Activated CD8-positive, alpha-beta memory T cell treated with anti-CD3 and anti-CD28 coated beads for 36 hours (primary cell): ENCODE results near the gene IBA57. TPM values are rescaled to one million over a fixed set of nuclear protein-coding genes. Genes with fewer than 3 reads are reported as not detected.
"Not testable (repeated sequence)": the region's sequence is repeated elsewhere in the genome, so short reads cannot be mapped to it uniquely, and the experiment has no call there.

ENCODE experiments used
- CTCF ChIA-PET: fragments of 350-600 bp; sonication (Branson Sonifier 250); formaldehyde crosslinking; loops from one replicate; lab custom pipeline; 2021; ENCODE audit warnings: antibody characterized with exemption; lab: Charles Lee
- POLR2A ChIA-PET: fragments of 350-600 bp; sonication (Branson Sonifier 250); formaldehyde crosslinking; loops from one replicate; lab custom pipeline; 2021; ENCODE audit warnings: antibody characterized with exemption; lab: Charles Lee
- total RNA-seq, 2 experiments: library from RNA; stranded (reverse); gene quantifications; one replicate each; pipeline ENCODE4 v1.2.3, GENCODE V29; 2021

Gene IBA57
- total RNA-seq, 2 experiments from 2014 or later, result 12.6 to 16.3 TPM

DNA sequence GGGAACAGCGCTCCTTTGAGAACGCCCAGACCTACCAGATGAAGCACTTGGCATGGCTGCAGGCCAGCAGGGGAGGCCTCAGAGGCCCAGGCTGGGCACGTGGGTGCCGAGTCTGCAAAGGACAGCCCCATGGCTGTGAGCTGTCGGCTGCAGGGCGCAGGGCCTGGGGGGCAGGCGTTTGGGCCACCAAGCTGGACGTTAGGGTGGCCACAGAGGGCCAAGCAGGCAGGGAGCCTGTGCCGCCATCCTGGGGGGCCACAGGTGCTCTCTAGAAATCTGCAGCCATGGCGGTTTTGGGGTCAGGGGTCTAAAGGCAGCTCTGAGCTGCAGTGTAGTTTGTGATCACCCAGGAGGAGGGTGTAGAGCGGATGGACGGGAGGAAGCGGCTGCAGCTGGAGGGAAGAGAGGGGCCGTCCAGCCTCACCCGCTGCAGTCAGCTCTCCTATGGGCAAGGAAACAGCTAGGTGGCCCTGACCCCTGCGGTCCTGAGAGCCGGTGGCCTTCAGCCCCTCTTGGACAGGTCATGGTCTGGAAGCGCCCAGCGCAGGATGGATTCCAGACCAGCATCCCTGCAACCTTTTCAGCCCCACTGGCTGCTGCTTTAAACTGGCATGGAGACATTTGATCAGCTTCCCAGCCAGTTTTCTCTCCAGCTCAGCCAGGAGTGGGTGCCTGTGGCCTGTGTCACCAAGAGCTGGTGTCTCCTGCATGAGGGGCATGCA, 11.0 kb downstream of the IBA57 start:
- CTCF ChIA-PET, result interaction anchor here (0.9 to 1.6 kb wide), 2 partner anchors 13 to 46 kb away, joined by 3 read pairs; no protein-coding TSS in a partner anchor
- POLR2A ChIA-PET, result no interaction called here

DNA sequence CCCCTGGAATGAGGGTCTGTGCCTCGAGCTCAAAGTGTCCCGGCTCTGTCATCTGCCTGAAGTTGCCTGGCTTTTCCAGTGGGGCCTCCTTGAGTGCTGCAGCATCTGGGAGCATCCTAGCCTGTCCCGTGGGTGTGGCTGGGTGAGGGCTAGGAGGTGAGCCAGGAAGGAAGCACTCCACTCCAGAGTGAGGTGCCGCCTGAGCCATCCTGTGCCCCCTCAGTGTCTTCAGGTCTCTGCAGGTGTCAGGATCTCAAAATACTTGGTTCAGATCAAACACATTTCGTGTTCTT, 11.5 kb downstream of the IBA57 start:
- ChIA-PET POLR2A (no interaction called here), CTCF (interaction anchor here (0.7 to 1.6 kb wide), 4 partner anchors 12 to 69 kb away, joined by 3 read pairs; no protein-coding TSS in a partner anchor)

DNA sequence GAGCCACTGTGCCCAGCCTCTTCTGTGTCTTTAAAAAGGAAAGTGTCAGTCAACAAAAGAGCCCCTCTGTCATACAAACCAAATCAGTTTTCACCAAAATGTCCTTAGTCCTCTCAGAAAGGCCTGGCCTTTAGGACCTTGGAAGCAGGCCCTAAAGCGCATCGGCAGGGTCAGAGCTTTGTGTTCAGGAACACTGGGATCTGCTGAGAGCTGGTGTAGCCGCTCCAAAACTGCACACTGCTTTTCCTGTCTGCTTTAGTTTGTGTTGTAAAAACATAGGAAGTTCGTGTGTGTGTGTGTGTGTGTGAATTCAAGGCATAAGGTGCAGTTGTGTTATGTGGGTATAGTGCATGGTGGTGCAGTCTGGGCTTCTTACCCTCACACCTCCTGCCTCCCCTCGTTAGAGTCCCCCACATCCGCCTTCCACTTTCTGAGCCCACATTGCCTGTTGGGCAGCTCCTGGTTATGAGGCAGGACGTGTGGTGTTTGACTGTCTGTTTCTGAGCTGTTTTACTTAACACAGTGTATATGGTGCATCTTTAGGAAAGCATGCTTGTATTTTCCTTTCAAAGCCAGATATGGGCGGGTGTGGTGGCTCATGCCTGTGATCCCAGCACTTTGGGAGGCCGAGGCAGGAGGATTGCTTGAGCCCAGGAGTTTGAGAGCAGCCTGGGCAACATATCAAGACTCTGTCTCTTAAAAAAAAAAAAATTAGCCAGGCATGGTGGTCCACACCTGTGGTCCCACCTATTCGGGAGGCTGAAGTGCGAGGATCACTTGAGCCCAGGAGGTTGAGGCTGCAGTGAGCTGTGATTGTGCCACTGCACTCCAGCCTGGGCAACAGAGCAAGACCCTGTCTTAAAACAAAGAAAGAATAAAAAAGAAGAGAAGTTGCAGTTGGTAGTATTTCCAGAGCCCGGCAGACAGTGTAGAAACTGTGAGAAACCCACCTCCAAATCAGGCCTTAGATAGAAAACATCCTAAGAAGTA, 12.4 kb downstream of the IBA57 start:
- CTCF ChIA-PET, result interaction anchor here (0.7 kb wide), 3 partner anchors 23 to 297 kb away, joined by 3 read pairs; no protein-coding TSS in a partner anchor
- POLR2A ChIA-PET, result no interaction called here

DNA sequence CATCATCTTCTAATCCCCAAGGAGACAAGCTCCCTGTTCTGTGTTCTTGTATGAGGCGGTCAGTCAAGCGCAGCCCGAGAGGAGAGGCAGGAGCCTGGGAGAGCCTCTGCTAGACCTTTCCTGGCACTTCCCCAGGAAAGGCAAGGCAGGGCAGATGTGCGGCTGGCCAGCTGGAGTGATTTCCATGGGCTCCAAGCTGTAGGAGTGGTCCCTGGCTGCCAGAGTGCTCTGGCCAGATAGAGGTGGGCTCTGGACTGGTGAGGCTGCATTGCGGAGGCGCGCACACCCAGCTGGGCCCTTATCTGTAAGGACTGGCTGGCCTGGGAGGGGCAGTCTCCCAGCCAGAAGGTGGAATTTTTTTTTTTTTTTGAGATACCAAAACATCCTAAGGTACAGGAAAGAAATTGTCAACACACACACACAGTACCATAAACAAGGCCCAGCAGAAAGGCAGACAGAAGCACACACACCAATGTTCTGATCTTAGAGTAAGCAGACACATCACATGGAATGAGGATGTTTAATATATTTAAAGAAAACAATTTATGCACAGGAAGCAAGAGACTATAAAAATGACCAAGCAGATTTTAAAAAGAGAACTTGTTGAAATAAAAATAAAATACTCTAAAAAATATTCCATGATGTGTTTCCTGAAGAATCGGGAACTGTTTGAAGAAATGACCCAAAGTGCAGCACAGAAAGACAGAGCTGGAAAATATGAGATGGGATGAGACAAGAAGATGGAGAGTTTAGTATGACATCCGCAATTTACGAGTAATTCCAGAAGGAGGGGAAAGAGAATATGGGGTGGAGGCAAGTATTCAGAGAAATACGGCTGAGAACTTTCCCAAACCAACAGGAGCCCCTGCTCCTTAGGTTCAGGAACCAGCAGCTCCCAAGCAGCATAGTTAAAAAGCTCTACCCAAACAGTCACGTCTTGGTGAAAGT, 13.4 kb downstream of the IBA57 start:
- POLR2A ChIA-PET, result no interaction called here
- CTCF ChIA-PET, result no interaction called here

DNA sequence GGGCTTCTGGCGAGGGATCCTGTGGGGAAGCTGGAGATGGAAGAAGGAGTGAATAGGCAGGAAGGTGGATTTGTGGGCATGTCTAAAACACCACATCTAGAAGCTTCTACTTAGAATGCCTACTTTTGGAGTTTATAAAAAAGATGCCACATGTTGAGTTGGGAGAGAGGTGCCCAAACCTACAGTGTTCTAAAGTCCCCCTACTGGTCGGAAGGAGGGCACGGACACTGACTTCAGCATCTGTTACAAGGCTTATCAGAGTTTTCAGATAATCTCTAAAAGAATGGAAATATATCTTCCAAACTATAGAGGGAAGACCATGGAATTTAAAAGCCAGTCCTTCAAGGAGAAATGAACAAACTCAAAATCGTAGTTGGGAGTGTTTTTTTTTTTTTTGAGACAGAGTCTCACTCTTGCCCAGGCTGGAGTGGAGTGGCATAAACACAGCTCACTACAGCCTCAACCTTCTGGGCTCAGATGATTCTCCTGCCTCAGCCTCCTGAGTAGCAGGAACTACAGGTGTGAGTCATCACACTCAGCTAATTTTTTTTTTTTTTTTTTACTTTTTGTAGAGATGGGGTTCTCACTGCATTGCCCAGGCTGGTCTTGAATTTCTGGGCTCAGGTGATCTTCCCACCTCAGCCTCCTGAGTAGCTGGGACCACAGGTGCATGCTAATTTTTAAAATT, 14.8 kb downstream of the IBA57 start:
- CTCF ChIA-PET, result interaction anchor here (0.5 to 0.7 kb wide), 3 partner anchors 27 to 683 kb away, joined by 3 to 4 read pairs (median 3); no protein-coding TSS in a partner anchor
- POLR2A ChIA-PET, result no interaction called here

DNA sequence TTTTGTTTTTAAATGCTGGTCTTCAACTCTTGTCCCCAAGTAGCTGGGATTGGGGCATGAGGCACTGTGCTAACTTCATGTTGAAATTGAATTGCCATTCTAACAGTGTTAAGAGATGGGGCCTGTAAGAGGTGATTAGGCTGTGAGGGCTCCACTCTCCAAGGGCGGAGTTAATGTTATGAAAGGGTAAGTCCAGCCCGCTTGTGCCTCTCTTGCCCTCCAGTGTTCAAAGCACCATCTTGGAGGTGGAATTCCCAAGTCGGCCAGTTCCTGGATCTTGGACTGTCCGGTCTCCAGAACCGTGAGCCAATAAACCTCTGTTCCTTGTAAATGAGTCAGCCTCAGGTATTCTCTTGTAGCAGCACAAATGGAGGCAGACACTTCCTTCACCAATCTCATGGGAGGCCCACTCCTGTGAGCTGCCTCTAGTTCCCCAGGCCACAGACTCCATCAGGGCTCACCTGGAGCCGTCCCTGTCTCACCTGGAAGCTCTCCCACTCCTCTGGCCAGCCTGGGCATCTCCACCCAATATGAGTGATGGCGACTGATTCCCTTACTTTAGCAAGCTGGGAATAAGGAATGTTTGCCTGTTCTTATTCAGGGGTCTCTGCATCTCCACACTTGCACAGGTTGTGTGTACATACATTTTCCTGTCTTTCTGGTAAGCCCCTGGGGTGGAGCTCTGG, 15.5 kb downstream of the IBA57 start:
- CTCF ChIA-PET, result no interaction called here
- POLR2A ChIA-PET, result no interaction called here

DNA sequence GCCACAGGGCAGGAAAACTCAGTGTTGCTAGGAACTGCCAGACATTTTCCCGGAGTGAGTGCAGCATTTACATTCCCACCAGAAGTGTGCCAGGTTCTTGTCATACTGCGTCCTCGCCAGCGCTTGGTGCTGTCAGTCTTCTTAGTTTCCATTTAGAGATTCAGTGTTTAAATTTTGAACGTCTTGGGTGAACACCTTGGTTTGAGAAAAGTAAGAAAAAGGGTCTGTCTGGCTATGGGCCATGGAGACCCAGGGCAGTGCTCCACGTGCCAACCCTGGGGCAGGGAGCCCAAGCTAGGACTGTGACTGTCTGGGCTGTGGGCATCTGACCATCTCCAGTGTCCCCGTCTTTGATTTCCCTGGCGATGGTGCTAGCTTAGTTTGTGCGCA, 16.0 kb downstream of the IBA57 start:
- POLR2A ChIA-PET, result no interaction called here

DNA sequence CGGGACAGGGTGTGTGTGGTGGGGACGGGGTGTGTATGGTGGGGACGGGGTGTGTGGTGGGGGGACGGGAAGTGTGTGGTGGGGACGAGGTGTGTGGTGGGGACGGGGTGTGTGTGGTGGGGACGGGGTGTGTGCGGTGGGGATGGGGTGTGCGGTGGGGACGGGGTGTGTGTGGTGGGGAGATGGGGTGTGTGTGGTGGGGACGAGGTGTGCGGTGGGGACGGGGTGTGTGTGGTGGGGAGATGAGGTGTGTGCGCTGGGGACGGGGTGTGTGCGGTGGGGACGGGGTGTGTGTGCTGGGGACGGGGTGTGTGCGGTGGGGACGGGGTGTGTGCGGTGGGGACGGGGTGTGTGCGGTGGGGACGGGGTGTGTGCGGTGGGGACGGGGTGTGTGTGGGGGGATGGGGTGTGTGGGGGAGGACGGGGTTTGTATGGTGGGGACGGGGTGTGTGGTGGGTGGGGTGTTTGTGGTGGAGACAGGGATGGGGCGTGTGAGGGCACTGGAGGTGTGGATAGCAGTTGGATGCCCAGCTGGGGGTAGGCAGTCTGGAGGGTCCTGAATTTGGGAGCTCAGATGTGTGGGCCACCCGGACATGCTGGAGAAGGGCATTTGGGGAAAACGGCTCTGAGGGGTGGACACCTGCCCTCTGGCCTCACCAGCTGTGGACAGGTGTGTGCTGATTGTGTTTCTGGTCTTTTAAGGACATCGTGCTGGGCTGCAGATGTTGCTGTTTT, 16.9 kb downstream of the IBA57 start:
- CTCF ChIA-PET, result no interaction called here
- POLR2A ChIA-PET, result no interaction called here

More for the DNA sequence above, 16.0 kb downstream of the IBA57 start:
- CTCF ChIA-PET, result no interaction called here

DNA sequence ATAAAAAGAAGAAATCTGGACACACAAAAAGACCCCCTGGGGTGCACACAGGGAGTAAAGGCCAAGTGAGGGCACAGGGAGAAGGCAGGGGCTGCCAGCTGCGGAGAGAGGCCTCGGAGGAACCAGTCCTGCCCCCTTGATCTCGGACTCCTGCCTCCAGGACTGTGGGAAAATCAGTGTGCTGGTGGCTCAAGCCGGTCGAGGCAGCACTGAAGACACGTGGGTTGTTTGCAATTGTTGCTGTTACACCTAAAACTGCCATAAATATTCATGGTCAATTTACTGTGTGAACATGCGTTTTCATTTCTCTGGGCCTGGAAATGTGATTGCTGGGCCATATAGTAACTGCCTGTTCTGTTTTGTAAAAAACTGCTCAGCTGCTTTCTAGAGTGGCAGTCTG, 18.5 kb downstream of the IBA57 start:
- ChIA-PET CTCF (no interaction called here), POLR2A (no interaction called here)

DNA sequence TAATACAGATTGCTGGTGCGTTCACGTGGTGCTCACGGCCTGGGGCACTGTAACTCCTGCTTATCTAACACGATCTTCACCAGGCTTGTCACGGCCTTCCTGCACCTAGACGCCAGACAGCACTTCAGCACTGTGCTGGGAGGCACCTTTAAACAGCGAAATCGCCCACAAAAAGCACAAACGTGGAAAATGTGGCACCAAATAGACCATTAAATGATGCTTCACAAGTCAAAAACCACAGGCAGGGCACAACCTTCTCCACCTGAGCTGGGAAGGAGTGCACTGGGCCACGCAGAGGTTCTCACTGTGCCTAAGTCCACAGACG, 20.0 kb downstream of the IBA57 start:
- CTCF ChIA-PET, result no interaction called here
- POLR2A ChIA-PET, result interaction anchor here (0.7 kb wide), 1 partner anchor 28 kb away, joined by 3 read pairs; no protein-coding TSS in a partner anchor

DNA sequence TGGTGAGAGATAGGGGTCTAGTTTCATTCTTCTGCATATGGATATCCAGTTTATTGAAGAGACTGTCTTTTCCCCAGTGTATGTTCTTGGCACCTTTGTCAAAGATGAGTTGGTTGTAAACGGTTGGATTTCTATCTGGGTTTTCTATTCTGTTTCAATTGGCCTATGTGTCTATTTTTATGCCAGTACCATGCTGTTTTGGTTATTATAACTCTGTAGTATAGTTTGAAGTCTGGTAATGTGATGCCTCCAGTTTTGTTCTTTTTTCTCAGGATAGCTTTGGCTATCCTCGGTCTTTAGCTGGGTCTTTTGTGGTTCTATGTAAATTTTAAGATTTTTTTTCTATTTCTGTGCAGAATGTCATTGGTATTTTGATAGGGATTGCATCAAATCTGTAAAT, 22.6 kb downstream of the IBA57 start:
- CTCF ChIA-PET, POLR2A ChIA-PET: not testable (repeated sequence)

DNA sequence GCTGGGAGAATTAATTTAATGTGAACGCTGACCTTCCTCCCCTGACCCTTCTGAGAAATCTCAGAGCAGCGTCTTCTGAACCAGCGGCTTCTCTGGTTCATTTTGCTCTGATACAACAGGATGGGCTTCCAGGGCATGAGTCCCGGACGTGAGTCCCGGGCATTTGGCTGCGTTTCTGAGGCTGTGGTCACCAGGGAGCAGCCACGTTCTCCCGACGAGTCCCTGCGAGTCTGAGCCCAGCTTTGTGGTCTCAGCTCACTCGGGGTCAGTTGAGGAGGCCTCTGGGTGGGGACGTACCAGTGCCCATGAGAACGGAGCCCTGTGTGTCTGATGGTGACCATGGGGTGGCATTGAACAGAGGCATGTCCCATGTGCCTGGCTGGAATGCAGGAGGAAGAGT, 24.6 kb downstream of the IBA57 start:
- CTCF ChIA-PET, result no interaction called here
- POLR2A ChIA-PET, result no interaction called here

DNA sequence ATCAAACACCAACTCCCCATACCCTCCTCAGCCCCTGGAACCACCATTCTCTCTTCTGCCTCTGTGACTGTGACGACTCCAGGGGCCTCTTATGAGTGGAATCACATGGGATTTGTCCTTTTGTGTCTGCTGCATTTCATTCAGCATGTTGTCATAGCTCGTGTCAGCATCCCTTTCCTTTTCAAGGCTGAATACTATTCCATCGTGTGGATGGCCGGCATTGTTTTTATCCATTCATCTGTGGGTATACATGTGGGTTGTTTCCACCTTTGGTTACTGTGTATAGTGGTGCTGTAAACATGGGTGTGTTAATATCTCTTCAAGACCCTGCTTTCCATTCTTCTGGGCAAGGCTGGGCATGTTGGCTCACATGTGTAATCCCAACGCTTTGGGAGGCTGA, 25.2 kb downstream of the IBA57 start:
- ChIA-PET CTCF (no interaction called here), POLR2A (no interaction called here)

DNA sequence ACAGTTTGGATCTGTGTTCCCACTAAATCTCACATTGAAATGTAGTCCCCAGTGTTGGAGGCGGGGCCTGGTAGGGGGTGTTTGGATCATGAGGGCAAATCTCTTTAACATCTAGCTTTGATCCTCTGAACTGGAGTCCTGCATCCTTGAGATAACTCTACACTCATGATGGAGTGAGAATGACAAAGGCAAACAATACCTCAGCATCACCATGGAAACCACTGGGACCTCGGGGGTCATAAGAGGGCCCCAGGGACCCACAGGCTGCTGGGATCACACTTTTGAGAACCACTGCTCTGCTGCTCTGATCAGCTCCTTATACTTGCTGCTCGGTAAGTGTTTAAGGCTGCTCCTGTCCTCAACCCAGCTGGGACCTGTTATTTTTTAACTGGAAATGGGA, 28.8 kb downstream of the IBA57 start:
- POLR2A ChIA-PET, result no interaction called here
- CTCF ChIA-PET, result no interaction called here

DNA sequence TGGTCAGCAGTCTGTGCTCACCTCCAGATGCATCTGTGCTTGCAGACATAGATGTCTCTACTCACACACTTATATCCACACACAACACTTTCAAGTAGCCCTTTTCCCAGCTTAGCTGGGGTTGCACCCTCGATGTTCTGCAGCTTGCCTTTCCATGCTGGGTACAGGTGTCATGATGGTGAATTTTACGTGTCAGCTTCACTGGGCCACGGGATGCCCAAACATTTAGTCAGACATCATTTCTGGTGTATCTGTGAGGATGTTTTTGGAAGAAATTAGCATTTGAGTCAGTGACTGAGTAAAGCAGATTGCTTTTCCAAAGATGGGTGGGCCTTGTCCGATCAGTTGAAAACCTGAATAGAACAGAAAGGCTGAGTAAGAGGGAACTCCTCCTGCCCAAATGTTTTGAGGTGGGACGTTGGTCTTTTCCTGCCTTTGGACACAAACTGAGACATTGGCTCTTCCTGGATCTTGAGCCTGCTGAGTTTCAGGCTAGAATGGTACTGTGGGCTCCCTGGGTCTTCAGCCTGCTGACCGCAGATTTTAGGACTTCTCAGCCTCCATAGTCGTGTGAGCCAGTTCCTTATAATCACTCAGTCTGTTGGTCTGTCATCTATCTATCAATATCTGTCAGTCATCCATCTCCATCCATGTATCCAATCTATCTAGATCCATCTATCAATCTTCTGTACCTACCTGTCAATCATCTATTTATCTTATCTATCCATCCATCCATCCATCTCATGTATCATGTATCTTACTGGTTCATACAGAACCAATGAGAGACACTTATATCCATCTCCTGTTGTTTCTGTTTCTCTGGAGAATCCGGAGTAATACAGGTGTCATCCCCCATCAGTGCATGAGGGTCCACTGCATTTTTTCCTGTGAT, 29.6 kb downstream of the IBA57 start:
- ChIA-PET CTCF (no interaction called here), POLR2A (no interaction called here)

DNA sequence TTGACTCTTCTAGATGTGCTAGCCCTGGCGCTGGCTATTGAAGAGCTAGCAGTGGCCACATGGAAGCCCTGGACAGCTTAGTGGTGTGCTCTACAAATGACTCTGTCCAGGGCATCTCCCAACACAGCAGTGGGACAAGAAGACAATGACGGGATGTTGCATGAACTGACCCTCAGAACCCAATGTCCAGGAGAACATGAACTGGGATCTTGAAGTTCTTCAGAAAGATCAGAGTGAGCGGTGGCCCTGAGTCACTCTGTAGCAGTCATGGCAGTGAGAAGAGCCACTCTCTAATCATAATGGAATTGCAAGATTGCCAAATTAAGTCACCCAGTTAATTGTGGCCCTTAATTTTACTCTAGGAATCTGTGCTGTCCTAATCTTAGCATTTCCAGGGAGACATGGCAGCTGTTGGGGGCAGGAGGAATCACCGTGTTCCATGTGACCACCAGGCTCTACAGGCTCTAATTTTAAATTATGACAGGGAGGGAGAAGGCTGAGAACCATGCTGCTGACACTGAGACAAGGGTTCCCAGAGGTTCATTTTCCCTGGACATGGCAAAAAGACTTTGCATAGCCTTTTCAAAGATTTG, 32.0 kb downstream of the IBA57 start:
- ChIA-PET CTCF (no interaction called here), POLR2A (no interaction called here)
